Measurements from ENCODE around the gene N4BP2L2.

DNA sequence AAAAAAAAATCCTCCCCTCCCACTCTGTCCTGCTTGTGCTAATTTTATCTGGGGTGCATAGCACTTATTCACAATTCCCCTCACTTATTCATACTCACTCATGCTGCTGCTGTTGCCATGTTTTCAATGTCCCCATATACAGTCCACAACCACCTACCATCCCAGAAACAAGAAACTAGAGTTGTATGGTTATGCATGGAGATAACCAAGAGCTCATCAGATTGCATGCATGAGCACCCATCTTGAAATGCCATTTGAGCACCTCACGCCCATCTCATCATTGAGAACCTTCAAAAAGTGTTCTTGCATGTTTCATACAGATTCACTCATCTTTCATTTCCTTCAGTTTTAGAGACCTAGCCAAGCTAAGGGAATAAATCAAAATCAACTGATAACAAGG lies 15.1 kb upstream of the N4BP2L2 start:
- TF ChIP-seq ZKSCAN3 (CRISPR knock-in tag; IDR thresholded peaks at IDR 0.05) (no peak), CTCF (IDR thresholded peaks at IDR 0.05 in 2 of 3, conservative IDR thresholded peaks at IDR 0.05 in 1 of 3; ENCODE audit: insufficient read depth in 2 of 3, low read depth in 1 of 3, low read length in 3 of 3) (no peak), BRD9 (IDR thresholded peaks at IDR 0.05; ENCODE audit: low read depth, partially characterized antibody) (no peak), EGR1 (conservative IDR thresholded peaks at IDR 0.05) (no peak)
